ENCODE measurements around the gene DOK6.

DNA sequence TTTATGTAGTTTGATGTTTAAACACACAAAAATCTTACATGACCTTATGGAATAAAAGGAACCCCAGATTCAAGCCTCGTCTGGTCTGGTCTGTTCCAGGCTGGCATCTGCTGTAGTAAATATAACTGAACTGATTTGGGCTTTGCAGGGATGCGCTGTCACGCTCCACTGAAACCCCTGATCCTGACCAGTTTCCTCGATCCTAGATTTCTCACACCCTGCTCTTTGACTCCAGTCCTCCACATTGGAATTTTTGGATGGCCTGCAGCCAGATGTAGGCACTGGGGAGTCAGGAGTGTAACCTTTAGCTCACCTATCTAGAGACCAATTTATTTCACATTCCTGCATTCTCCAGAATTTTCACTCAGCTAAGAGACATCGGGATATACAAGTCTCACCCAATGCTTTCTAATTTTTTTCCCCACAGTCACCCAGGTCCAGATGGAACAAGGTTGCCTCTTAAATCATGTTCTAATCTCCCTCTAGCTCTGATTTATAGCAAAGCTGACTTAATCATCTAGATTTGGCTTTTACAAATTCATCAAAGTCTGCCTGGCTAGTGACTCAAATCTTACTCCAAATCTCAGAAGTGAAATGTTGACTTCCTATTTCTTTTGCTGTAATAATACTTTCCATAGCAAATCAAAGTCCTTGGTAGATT is 327.4 kb downstream of the DOK6 start:
- TF ChIP-seq, protein P1, sequence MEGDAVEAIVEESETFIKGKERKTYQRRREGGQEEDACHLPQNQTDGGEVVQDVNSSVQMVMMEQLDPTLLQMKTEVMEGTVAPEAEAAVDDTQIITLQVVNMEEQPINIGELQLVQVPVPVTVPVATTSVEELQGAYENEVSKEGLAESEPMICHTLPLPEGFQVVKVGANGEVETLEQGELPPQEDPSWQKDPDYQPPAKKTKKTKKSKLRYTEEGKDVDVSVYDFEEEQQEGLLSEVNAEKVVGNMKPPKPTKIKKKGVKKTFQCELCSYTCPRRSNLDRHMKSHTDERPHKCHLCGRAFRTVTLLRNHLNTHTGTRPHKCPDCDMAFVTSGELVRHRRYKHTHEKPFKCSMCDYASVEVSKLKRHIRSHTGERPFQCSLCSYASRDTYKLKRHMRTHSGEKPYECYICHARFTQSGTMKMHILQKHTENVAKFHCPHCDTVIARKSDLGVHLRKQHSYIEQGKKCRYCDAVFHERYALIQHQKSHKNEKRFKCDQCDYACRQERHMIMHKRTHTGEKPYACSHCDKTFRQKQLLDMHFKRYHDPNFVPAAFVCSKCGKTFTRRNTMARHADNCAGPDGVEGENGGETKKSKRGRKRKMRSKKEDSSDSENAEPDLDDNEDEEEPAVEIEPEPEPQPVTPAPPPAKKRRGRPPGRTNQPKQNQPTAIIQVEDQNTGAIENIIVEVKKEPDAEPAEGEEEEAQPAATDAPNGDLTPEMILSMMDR (IDR thresholded peaks at IDR 0.05 in 4 of 5, conservative IDR thresholded peaks at IDR 0.05 in 1 of 5) = no peak
- no peak for TF ChIP-seq POLR2A (IDR thresholded peaks at IDR 0.05)
